PC-3 (cell line): ENCODE measurements around the gene BMAL2. TPM values are rescaled to one million over a fixed set of nuclear protein-coding genes. Genes with fewer than 3 reads are reported as not detected.

Experiments
- ATAC-seq: fragments of 200-7000 bp; cut with Tn5 transposase; 2 replicates; pipeline ENCODE4 v1.9.1; 2020; ENCODE audit warnings: mild to moderate bottlenecking, moderate library complexity
- BruUV-seq: library from RNA; stranded (reverse); fragments of 400-500 nt; replicated peaks from 2 replicates; lab custom pipeline; 2021; lab: Mats Ljungman, UMichigan
- CTCF ChIA-PET: fragments of 300-600 bp; sonication (Branson Sonifier 250); formaldehyde crosslinking; loops from one replicate; lab custom pipeline; 2022; ENCODE audit warnings: antibody characterized with exemption; lab: Charles Lee
- POLR2A ChIA-PET: fragments of 300-600 bp; sonication (Branson Sonifier 250); formaldehyde crosslinking; loops from one replicate; lab custom pipeline; 2022; ENCODE audit warnings: antibody characterized with exemption; ENCODE audit not compliant: unreplicated experiment; lab: Charles Lee
- DNase-seq: peaks from one replicate; pipeline ENCODE4 v3.0.0-alpha.2; 2015
- H2AFZ ChIP-seq: fragments of 300-600 bp; sonication (generic); 2 replicates; pipeline ENCODE4 v1.6.0; 2016; ENCODE audit warnings: antibody characterized with exemption, low read length
- H3F3A ChIP-seq: fragments of 300-600 bp; sonication (generic); one replicate; pipeline ENCODE4 v1.6.0; 2017; ENCODE audit warnings: antibody characterized with exemption, low read length, control low read depth, mild to moderate bottlenecking; ENCODE audit not compliant: unreplicated experiment
- H3K27ac ChIP-seq: fragments of 300-600 bp; sonication (generic); 2 replicates; pipeline ENCODE4 v1.5.1; 2016; ENCODE audit warnings: mild to moderate bottlenecking, low read length
- H3K27me3 ChIP-seq: fragments of 300-600 bp; sonication (generic); 2 replicates; pipeline ENCODE4 v1.6.1; 2016; ENCODE audit warnings: low read length, mixed read lengths
- H3K36me3 ChIP-seq: fragments of 300-600 bp; sonication (generic); 2 replicates; pipeline ENCODE4 v1.6.1; 2016; ENCODE audit warnings: low read depth, mixed run types, low read length, mixed read lengths
- H3K4me1 ChIP-seq: fragments of 300-600 bp; sonication (generic); 2 replicates; pipeline ENCODE4 v1.5.1; 2016; ENCODE audit warnings: low read length; ENCODE audit not compliant: insufficient read depth
- H3K4me2 ChIP-seq: fragments of 300-600 bp; sonication (generic); 2 replicates; pipeline ENCODE4 v1.6.0; 2016; ENCODE audit warnings: low read length
- H3K4me3 ChIP-seq: fragments of 300-600 bp; sonication (generic); 2 replicates; pipeline ENCODE4 v1.5.1; 2016; ENCODE audit warnings: mild to moderate bottlenecking, low read length, mixed read lengths
- H3K79me2 ChIP-seq: fragments of 300-600 bp; sonication (generic); 2 replicates; pipeline ENCODE4 v1.6.1; 2017; ENCODE audit warnings: low read length, mixed read lengths
- H3K9ac ChIP-seq: fragments of 300-600 bp; sonication (generic); 2 replicates; pipeline ENCODE4 v1.6.0; 2016; ENCODE audit warnings: mild to moderate bottlenecking, low read length
- H3K9me2 ChIP-seq: fragments of 300-600 bp; sonication (generic); replicated peaks from 2 replicates; pipeline ENCODE4 v1.6.1; 2016; ENCODE audit warnings: mixed run types, low read length, mixed read lengths
- H3K9me3 ChIP-seq: fragments of 300-600 bp; sonication (generic); 2 replicates; pipeline ENCODE4 v1.6.1; 2016; ENCODE audit warnings: low read length, mixed read lengths
- H4K20me1 ChIP-seq: fragments of 300-600 bp; sonication (generic); 2 replicates; pipeline ENCODE4 v1.6.1; 2016; ENCODE audit warnings: low read length, mixed read lengths
- CTCF ChIP-seq: fragments of 300-600 bp; sonication (generic); conservative IDR thresholded peaks from 2 replicates; pipeline ENCODE4 v1.5.1; 2017; ENCODE audit warnings: antibody characterized with exemption, low read depth, mild to moderate bottlenecking, low read length
- EZH2 ChIP-seq: fragments of 300-600 bp; sonication (generic); IDR thresholded peaks from one replicate; pipeline ENCODE4 v1.6.1; 2017; ENCODE audit warnings: antibody characterized with exemption, mild to moderate bottlenecking, low read length; ENCODE audit not compliant: unreplicated experiment
- EZH2phosphoT487 ChIP-seq: fragments of 300-600 bp; sonication (generic); IDR thresholded peaks from 2 replicates; pipeline ENCODE4 v1.6.1; 2018; ENCODE audit warnings: mild to moderate bottlenecking, antibody characterized with exemption, low read length, borderline replicate concordance
- intact Hi-C: fragments of 100-400 bp; cut with micrococcal nuclease; formaldehyde crosslinking; loops from 2 replicates; pipeline ENCODE4 v1.9.0; 2023
- total RNA-seq: library from RNA; depleted of rRNA; stranded (reverse); fragments of >200 nt; gene quantifications from 2 replicates; pipeline ENCODE4 v1.2.3, GENCODE V29; 2014

Gene BMAL2
- total RNA-seq, 1 experiment from 2014 or later: 137 TPM

DNA sequence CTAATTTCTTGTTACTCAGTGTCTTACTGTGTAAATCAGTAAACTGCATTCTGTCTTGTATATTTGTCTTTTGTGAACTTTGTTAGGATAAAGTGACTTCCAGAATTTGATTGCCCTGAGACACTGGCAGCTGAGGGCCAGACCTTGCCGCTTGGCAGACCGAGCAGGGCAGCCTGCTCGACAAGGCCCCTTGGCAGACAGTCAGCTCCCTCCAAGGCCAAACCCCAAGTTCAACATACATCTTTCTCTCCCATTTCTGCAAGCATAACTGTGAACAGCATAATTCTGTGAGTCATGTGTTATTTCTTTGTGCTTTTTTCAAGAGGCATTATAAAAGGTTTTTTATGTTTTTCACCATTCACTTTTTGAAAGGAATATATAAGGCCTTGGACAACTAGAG is 39.2 kb upstream of the BMAL2 start:
- ChIA-PET POLR2A (no interaction called here), CTCF (interaction anchor here (0.5 kb wide), 1 partner anchor 358 kb away, joined by 3 read pairs; no protein-coding TSS in a partner anchor)
- H2AFZ ChIP-seq: no peak overlapping the region
- TF ChIP-seq CTCF (no peak), EZH2phosphoT487 (no peak), EZH2 (no peak)
- H3K9me2 ChIP-seq: no peaks in the 10 kb centered on the region
- H3K79me2 ChIP-seq: no peaks in the 10 kb centered on the region
- DNase-seq (no peak), ATAC-seq (peak; percentile 42; the same call in 1 of the 2 replicates)
- intact Hi-C loops: no loop called here
- H3F3A ChIP-seq: no peaks in the 10 kb centered on the region
- H4K20me1 ChIP-seq: no peaks in the 10 kb centered on the region
- no peaks in the 10 kb centered on the region for H3K27me3 ChIP-seq
- H3K4me1 ChIP-seq: no peaks in the 10 kb centered on the region
- no peak overlapping the region for H3K4me3 ChIP-seq
- H3K27ac ChIP-seq: no peak overlapping the region
- peaks cover 4% of the 10 kb centered on the region; the same call in 1 of the 2 replicates for H3K36me3 ChIP-seq
- BruUV-seq: no TSS peak
- no peak overlapping the region for H3K9ac ChIP-seq
- H3K4me2 ChIP-seq: no peak overlapping the region
- no peaks in the 10 kb centered on the region for H3K9me3 ChIP-seq

DNA sequence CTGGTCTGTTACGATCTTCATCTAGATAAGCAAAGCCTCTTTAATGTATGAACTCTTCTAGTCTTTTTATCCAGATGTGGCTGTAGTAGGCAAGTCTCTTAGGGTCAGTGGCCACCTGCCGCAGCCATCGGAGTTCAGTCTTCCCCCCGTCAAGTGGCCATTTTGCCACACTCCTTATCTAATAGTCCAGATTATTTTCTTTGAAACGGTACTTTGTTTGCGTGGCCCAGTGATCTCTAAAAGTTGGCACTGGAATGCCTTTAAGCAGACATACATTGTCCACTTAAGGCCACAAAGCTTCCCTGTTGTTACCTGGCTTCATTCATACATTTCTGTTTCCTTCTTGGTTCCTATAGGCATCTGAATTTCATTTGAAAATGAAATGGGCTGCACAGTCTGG is 36.0 kb upstream of the BMAL2 start:
- H3K4me1 ChIP-seq: no peaks in the 10 kb centered on the region
- intact Hi-C loops: no loop called here
- POLR2A ChIA-PET: no interaction called here
- BruUV-seq: no TSS peak
- no peak for DNase-seq
- no peaks in the 10 kb centered on the region for H4K20me1 ChIP-seq
- no peak overlapping the region for H3K4me2 ChIP-seq
- H2AFZ ChIP-seq: no peak overlapping the region
- no peak for TF ChIP-seq EZH2
- no peaks in the 10 kb centered on the region for H3K27me3 ChIP-seq
- H3K9me3 ChIP-seq: no peaks in the 10 kb centered on the region
- no peaks in the 10 kb centered on the region for H3K79me2 ChIP-seq
- H3K9ac ChIP-seq: no peak overlapping the region
- CTCF ChIA-PET: interaction anchor here (0.6 kb wide), 1 partner anchor 10 kb away, joined by 3 read pairs; no protein-coding TSS in a partner anchor
- no peak for ATAC-seq
- H3K9me2 ChIP-seq: no peaks in the 10 kb centered on the region
- no peak overlapping the region for H3K4me3 ChIP-seq
- no peaks in the 10 kb centered on the region for H3F3A ChIP-seq
- peaks cover 8% of the 10 kb centered on the region; the same call in 1 of the 2 replicates for H3K36me3 ChIP-seq
- H3K27ac ChIP-seq: no peak overlapping the region

GRCh38 chr12:27297566-27297965 is 35.1 kb upstream of the BMAL2 start:
- no TSS peak for BruUV-seq
- TF ChIP-seq EZH2phosphoT487 (no peak), EZH2 (no peak), CTCF (no peak)
- H3K9me2 ChIP-seq: no peaks in the 10 kb centered on the region
- no peak overlapping the region for H3K4me2 ChIP-seq
- H2AFZ ChIP-seq: no peak overlapping the region
- no peaks in the 10 kb centered on the region for H4K20me1 ChIP-seq
- no peaks in the 10 kb centered on the region for H3K79me2 ChIP-seq
- H3K27me3 ChIP-seq: no peaks in the 10 kb centered on the region
- H3K9ac ChIP-seq: no peak overlapping the region
- ATAC-seq (no peak), DNase-seq (no peak)
- H3K9me3 ChIP-seq: no peaks in the 10 kb centered on the region
- no peaks in the 10 kb centered on the region for H3F3A ChIP-seq
- H3K4me3 ChIP-seq: no peak overlapping the region
- H3K36me3 ChIP-seq: peaks cover 13% of the 10 kb centered on the region
- H3K4me1 ChIP-seq: no peaks in the 10 kb centered on the region
- intact Hi-C loops: no loop called here
- H3K27ac ChIP-seq: no peak overlapping the region
- POLR2A ChIA-PET: interaction anchor here (0.7 kb wide), 1 partner anchor 278 kb away, joined by 4 read pairs; no protein-coding TSS in a partner anchor
- CTCF ChIA-PET: interaction anchor here (0.6 to 0.7 kb wide), 2 partner anchors 55 to 73 kb away, joined by 3 read pairs; no protein-coding TSS in a partner anchor
